IMR-90 (cell line): ENCODE measurements around the gene SLAMF7. TPM values are rescaled to one million over a fixed set of nuclear protein-coding genes. Genes with fewer than 3 reads are reported as not detected.

ENCODE experiments used
- ATAC-seq: fragments of 200-7000 bp; cut with Tn5 transposase; 2 replicates; pipeline ENCODE4 v1.9.1; 2020; ENCODE audit warnings: low read depth, mild to moderate bottlenecking, moderate library complexity
- BruUV-seq: library from RNA; stranded (reverse); fragments of 400-500 nt; replicated peaks from 2 replicates; lab custom pipeline; 2021; lab: Mats Ljungman, UMichigan
- CTCF ChIA-PET: fragments of 300-600 bp; formaldehyde crosslinking; extraction: SDS; loops from one replicate; lab custom pipeline; 2021; ENCODE audit warnings: antibody characterized with exemption; lab: Yijun Ruan, JAX
- POLR2A ChIA-PET: fragments of 300-600 bp; sonication (Branson Sonifier 250); formaldehyde crosslinking; loops from one replicate; lab custom pipeline; 2022; ENCODE audit warnings: antibody characterized with exemption; ENCODE audit not compliant: unreplicated experiment; lab: Charles Lee
- DNase-seq: peaks from one replicate; pipeline ENCODE4 v3.0.0; 2013
- H2AFZ ChIP-seq: replicated peaks from 2 replicates; pipeline ENCODE3; 2013; ENCODE audit warnings: low read length, mild to moderate bottlenecking; ENCODE audit not compliant: poor library complexity
- H2AK5ac ChIP-seq: 2 replicates; pipeline ENCODE4 v1.6.1; 2013; ENCODE audit warnings: low read depth, low read length, inconsistent platforms
- H2AK9ac ChIP-seq: replicated peaks from 2 replicates; pipeline ENCODE3; 2013; ENCODE audit warnings: mild to moderate bottlenecking, low read depth, low read length, moderate library complexity; ENCODE audit not compliant: poor library complexity
- H2BK120ac ChIP-seq: 2 replicates; pipeline ENCODE4 v1.6.1; 2013; ENCODE audit warnings: low read depth, low read length, inconsistent platforms
- H2BK15ac ChIP-seq: 3 replicates; pipeline ENCODE4 v1.6.1; 2013; ENCODE audit warnings: low read depth, low read length, inconsistent platforms
- H2BK20ac ChIP-seq: 2 replicates; pipeline ENCODE4 v1.6.1; 2013; ENCODE audit warnings: low read depth, mild to moderate bottlenecking, inconsistent platforms, low read length, moderate library complexity
- H2BK5ac ChIP-seq: 2 replicates; pipeline ENCODE4 v1.6.1; 2013; ENCODE audit warnings: mild to moderate bottlenecking, low read depth, low read length, inconsistent platforms; ENCODE audit not compliant: poor library complexity, severe bottlenecking
- H3K14ac ChIP-seq: replicated peaks from 2 replicates; pipeline ENCODE4 v1.6.1; 2013; ENCODE audit warnings: low read depth, low read length, inconsistent platforms
- H3K18ac ChIP-seq: 2 replicates; pipeline ENCODE4 v1.6.1; 2013; ENCODE audit warnings: low read depth, low read length, control low read depth
- H3K23ac ChIP-seq: 2 replicates; pipeline ENCODE4 v1.6.1; 2013; ENCODE audit warnings: low read depth, low read length, inconsistent platforms
- H3K27ac ChIP-seq: 2 replicates; pipeline ENCODE4 v1.5.1; 2013; ENCODE audit warnings: mild to moderate bottlenecking, control low read depth, low read length; ENCODE audit not compliant: insufficient read depth
- H3K27me3 ChIP-seq: 2 replicates; pipeline ENCODE4 v1.6.1; 2013; ENCODE audit warnings: low read length; ENCODE audit not compliant: control insufficient read depth, insufficient read depth
- H3K36me3 ChIP-seq: 2 replicates; pipeline ENCODE4 v1.6.1; 2013; ENCODE audit warnings: low read length, mixed read lengths; ENCODE audit not compliant: control insufficient read depth, insufficient read depth
- H3K4ac ChIP-seq: 2 replicates; pipeline ENCODE4 v1.6.1; 2013; ENCODE audit warnings: low read depth, low read length, inconsistent platforms
- H3K4me1 ChIP-seq: 2 replicates; pipeline ENCODE4 v1.6.1; 2013; ENCODE audit warnings: low read length, mixed read lengths; ENCODE audit not compliant: control insufficient read depth, insufficient read depth
- H3K4me2 ChIP-seq: 2 replicates; pipeline ENCODE4 v1.6.1; 2013; ENCODE audit warnings: low read depth, mild to moderate bottlenecking, control low read depth, low read length, moderate library complexity
- H3K4me3 ChIP-seq: 2 replicates; pipeline ENCODE4 v1.5.1; 2013; ENCODE audit warnings: low read depth, mild to moderate bottlenecking, control low read depth, low read length, moderate library complexity; ENCODE audit not compliant: insufficient read depth
- H3K56ac ChIP-seq: 2 replicates; pipeline ENCODE4 v1.6.1; 2013; ENCODE audit warnings: low read length, inconsistent platforms; ENCODE audit not compliant: insufficient read depth; ENCODE audit errors: extremely low read depth
- H3K79me1 ChIP-seq, 2 experiments: 2 replicates each; pipeline ENCODE4 v1.6.1; 2013; ENCODE audit warnings: low read length in 2 of 2, inconsistent platforms in 1 of 2, low read depth in 1 of 2
- H3K9ac ChIP-seq: 2 replicates; pipeline ENCODE4 v1.6.1; 2013; ENCODE audit warnings: low read depth, low read length, control low read depth
- H3K9me1 ChIP-seq: 2 replicates; pipeline ENCODE4 v1.6.1; 2013; ENCODE audit warnings: low read length, inconsistent platforms; ENCODE audit not compliant: insufficient read depth
- H3K9me3 ChIP-seq: 2 replicates; pipeline ENCODE4 v1.6.1; 2013; ENCODE audit warnings: low read length; ENCODE audit not compliant: control insufficient read depth, insufficient read depth
- H4K20me1 ChIP-seq: 2 replicates; pipeline ENCODE4 v1.6.1; 2013; ENCODE audit warnings: low read length, inconsistent platforms; ENCODE audit not compliant: insufficient read depth
- H4K5ac ChIP-seq: 2 replicates; pipeline ENCODE4 v1.6.1; 2013; ENCODE audit warnings: mild to moderate bottlenecking, low read depth, low read length, control low read depth
- H4K8ac ChIP-seq, 2 experiments: 2 replicates each; pipeline ENCODE4 v1.6.1; 2013; ENCODE audit warnings: low read depth in 2 of 2, low read length in 2 of 2, control low read depth in 1 of 2, inconsistent platforms in 1 of 2
- H4K91ac ChIP-seq: 2 replicates; pipeline ENCODE4 v1.6.1; 2013; ENCODE audit warnings: low read depth, low read length, inconsistent platforms; ENCODE audit not compliant: insufficient read depth
- BHLHE40 ChIP-seq: fragments of 150-350 bp; IDR thresholded peaks from 2 replicates; pipeline ENCODE4 v1.6.1; 2016; ENCODE audit warnings: mild to moderate bottlenecking, low read depth, low read length
- NFE2L2 ChIP-seq: fragments of 150-350 bp; IDR thresholded peaks from 2 replicates; pipeline ENCODE4 v1.6.1; 2016; ENCODE audit warnings: low read depth, mild to moderate bottlenecking, low read length
- dilution Hi-C: fragments of 300-500 bp; cut with HindIII; formaldehyde crosslinking; loops from one replicate; pipeline ENCODE4 v1.14.3; 2018; ENCODE audit warnings: low sequenced_read_pairs; ENCODE audit not compliant: unreplicated experiment
- in situ Hi-C: fragments of 300-500 bp; cut with MboI; formaldehyde crosslinking; loops from 3 replicates; pipeline ENCODE4 v1.14.3; 2019; ENCODE audit warnings: low sequenced_read_pairs, inconsistent platforms, mixed read lengths
- intact Hi-C: fragments of 100-400 bp; cut with micrococcal nuclease; formaldehyde crosslinking; loops from 2 replicates; pipeline ENCODE4 v1.10.0; 2022
- polyA plus RNA-seq, 3 experiments: library from polyadenylated mRNA; depleted of rRNA; stranded (reverse); fragments of >200 nt; gene quantifications; 2 replicates each; pipeline ENCODE4 v1.2.3, GENCODE V29; 2012; ENCODE audit warnings: low replicate concordance in 1 of 3
- total RNA-seq: library from RNA; depleted of rRNA; stranded (reverse); fragments of >200 nt; gene quantifications from 2 replicates; pipeline ENCODE4 v1.2.3, GENCODE V29; 2012

The SLAMF7 gene
- total and polyA plus RNA-seq, 2 of the 4 experiments (the other 2 are of a cell fraction): not detected

GRCh38 chr1:160721473-160721872 is 17.6 kb upstream of the SLAMF7 start:
- ChIA-PET CTCF (no interaction called here), POLR2A (no interaction called here)
- Histone ChIP-seq H4K20me1 (no peaks in the 10 kb centered on the region), H3K23ac (no peak overlapping the region), H2AK9ac (no peak overlapping the region), H3K4me3 (no peak overlapping the region), H2BK15ac (no peak overlapping the region), H3K14ac (no peak overlapping the region), H2AFZ (no peak overlapping the region), H2AK5ac (no peak overlapping the region), H3K4ac (no peak overlapping the region), H3K79me1 (no peaks in the 10 kb centered on the region), H4K5ac (no peak overlapping the region), H3K56ac (no peak overlapping the region), H2BK20ac (no peak overlapping the region), H3K9ac (no peak overlapping the region), H2BK120ac (no peak overlapping the region), H4K91ac (no peak overlapping the region), H3K9me3 (no peaks in the 10 kb centered on the region), H4K8ac (no peak overlapping the region), H2BK5ac (no peak overlapping the region), H3K4me1 (no peaks in the 10 kb centered on the region), H3K9me1 (no peaks in the 10 kb centered on the region), H3K36me3 (no peaks in the 10 kb centered on the region), H3K27ac (no peak overlapping the region), H3K18ac (no peak overlapping the region), H3K27me3 (no peaks in the 10 kb centered on the region), H3K4me2 (no peak overlapping the region)
- TF ChIP-seq BHLHE40 (no peak), NFE2L2 (no peak)
- in situ Hi-C loops: no loop called here
- intact Hi-C loops: no loop called here
- BruUV-seq: no TSS peak
- dilution Hi-C loops: no loop called here
- ATAC-seq (no peak), DNase-seq (no peak)
